H9 (cell line): ENCODE results near the gene RUBCN. TPM values are rescaled to one million over a fixed set of nuclear protein-coding genes. Genes with fewer than 3 reads are reported as not detected.

Experiments used
- DNase-seq: peaks from one replicate; pipeline ENCODE4 v3.0.0-alpha.2; 2017
- H2AFZ ChIP-seq: one replicate; pipeline ENCODE4 v1.6.1; 2013; ENCODE audit warnings: mild to moderate bottlenecking, low read length, control low read depth, moderate library complexity
- H2AK5ac ChIP-seq: 2 replicates; pipeline ENCODE4 v1.6.1; 2013; ENCODE audit warnings: low read length, control low read depth, mixed read lengths; ENCODE audit not compliant: insufficient read length
- H2BK120ac ChIP-seq: one replicate; pipeline ENCODE4 v1.6.1; 2013; ENCODE audit warnings: low read depth, mild to moderate bottlenecking, low read length, control low read depth, inconsistent platforms; ENCODE audit not compliant: poor library complexity, severe bottlenecking
- H2BK12ac ChIP-seq: 2 replicates; pipeline ENCODE4 v1.6.1; 2013; ENCODE audit warnings: low read length, control low read depth, mixed read lengths, low read depth; ENCODE audit not compliant: insufficient read length
- H2BK15ac ChIP-seq: 2 replicates; pipeline ENCODE4 v1.6.1; 2013; ENCODE audit warnings: low read depth, low read length, control low read depth
- H2BK20ac ChIP-seq: one replicate; pipeline ENCODE4 v1.6.1; 2013; ENCODE audit warnings: low read depth, mild to moderate bottlenecking, low read length, control low read depth, inconsistent platforms; ENCODE audit not compliant: poor library complexity, severe bottlenecking
- H2BK5ac ChIP-seq: 2 replicates; pipeline ENCODE4 v1.6.1; 2013; ENCODE audit warnings: low read length, control low read depth, mixed read lengths; ENCODE audit not compliant: insufficient read length
- H3K14ac ChIP-seq: 2 replicates; pipeline ENCODE4 v1.6.1; 2013; ENCODE audit warnings: low read length, control low read depth; ENCODE audit not compliant: insufficient read depth
- H3K18ac ChIP-seq: 2 replicates; pipeline ENCODE4 v1.6.1; 2013; ENCODE audit warnings: low read depth, mild to moderate bottlenecking, mixed read lengths, low read length, control low read depth; ENCODE audit not compliant: insufficient read length
- H3K23ac ChIP-seq: 2 replicates; pipeline ENCODE4 v1.6.1; 2013; ENCODE audit warnings: low read length, control low read depth, mixed read lengths, low read depth; ENCODE audit not compliant: insufficient read length
- H3K23me2 ChIP-seq: 2 replicates; pipeline ENCODE4 v1.6.1; 2013; ENCODE audit warnings: low read depth, mild to moderate bottlenecking, mixed read lengths, low read length, control low read depth; ENCODE audit not compliant: insufficient read length, poor library complexity, severe bottlenecking
- H3K27ac ChIP-seq: 2 replicates; pipeline ENCODE4 v1.5.1; 2013; ENCODE audit warnings: low read length, control low read depth, mixed read lengths, low read depth; ENCODE audit not compliant: insufficient read length
- H3K27me3 ChIP-seq: 2 replicates; pipeline ENCODE4 v1.6.1; 2013; ENCODE audit warnings: low read length, control low read depth, inconsistent platforms; ENCODE audit not compliant: insufficient read depth
- H3K4ac ChIP-seq: 2 replicates; pipeline ENCODE4 v1.6.1; 2013; ENCODE audit warnings: low read depth, mild to moderate bottlenecking, control low read depth, inconsistent platforms, low read length, moderate library complexity
- H3K4me1 ChIP-seq: 2 replicates; pipeline ENCODE4 v1.6.1; 2013; ENCODE audit warnings: low read length, control low read depth, inconsistent platforms; ENCODE audit not compliant: insufficient read depth
- H3K4me2 ChIP-seq: 2 replicates; pipeline ENCODE4 v1.6.1; 2013; ENCODE audit warnings: low read length, control low read depth, mixed read lengths; ENCODE audit not compliant: insufficient read length, insufficient read depth
- H3K56ac ChIP-seq: 2 replicates; pipeline ENCODE4 v1.6.1; 2013; ENCODE audit warnings: low read depth, mild to moderate bottlenecking, mixed read lengths, low read length, control low read depth; ENCODE audit not compliant: insufficient read length
- H3K79me1 ChIP-seq: 2 replicates; pipeline ENCODE4 v1.6.1; 2013; ENCODE audit warnings: low read depth, mild to moderate bottlenecking, moderate library complexity, low read length, control low read depth, inconsistent platforms; ENCODE audit not compliant: insufficient read depth, poor library complexity, severe bottlenecking
- H3K79me2 ChIP-seq: 2 replicates; pipeline ENCODE4 v1.6.1; 2013; ENCODE audit warnings: low read length, control low read depth, inconsistent platforms; ENCODE audit not compliant: insufficient read depth
- H3K9ac ChIP-seq: 2 replicates; pipeline ENCODE4 v1.6.1; 2013; ENCODE audit warnings: low read length, control low read depth, mixed read lengths; ENCODE audit not compliant: insufficient read length; ENCODE audit errors: extremely low read depth
- H3K9me3 ChIP-seq: one replicate; pipeline ENCODE4 v1.6.1; 2013; ENCODE audit warnings: low read depth, low read length, inconsistent platforms; ENCODE audit not compliant: control insufficient read depth
- H3T11ph ChIP-seq: one replicate; pipeline ENCODE4 v1.6.1; 2013; ENCODE audit warnings: mild to moderate bottlenecking, low read length, control low read depth, inconsistent platforms
- H4K20me1 ChIP-seq: one replicate; pipeline ENCODE4 v1.6.1; 2013; ENCODE audit not compliant: control insufficient read depth, insufficient read length, insufficient read depth
- H4K5ac ChIP-seq: 2 replicates; pipeline ENCODE4 v1.6.1; 2013; ENCODE audit warnings: low read depth, mild to moderate bottlenecking, mixed read lengths, low read length, control low read depth; ENCODE audit not compliant: insufficient read length
- H4K8ac ChIP-seq: replicated peaks from 2 replicates; pipeline ENCODE4 v1.6.1; 2013; ENCODE audit warnings: low read length, control low read depth, mixed read lengths, low read depth; ENCODE audit not compliant: insufficient read length
- H4K91ac ChIP-seq: 2 replicates; pipeline ENCODE4 v1.6.1; 2013; ENCODE audit warnings: low read depth, mild to moderate bottlenecking, moderate library complexity, mixed read lengths, low read length, control low read depth; ENCODE audit not compliant: insufficient read length
- H3K27ac Mint-ChIP-seq, 3 experiments: 2 replicates in 2 of 3; 3 replicates in 1 of 3; pipeline ENCODE4 v1.8.0; 2020 to 2021; ENCODE audit warnings: mixed read lengths in 3 of 3, mild to moderate bottlenecking in 1 of 3, moderate library complexity in 1 of 3
- H3K27me3 Mint-ChIP-seq: 2 replicates; pipeline ENCODE4 v1.8.0; 2021; ENCODE audit warnings: low read depth, mild to moderate bottlenecking, moderate library complexity, mixed read lengths
- H3K36me3 Mint-ChIP-seq, 3 experiments: 2 replicates in 2 of 3; 3 replicates in 1 of 3; pipeline ENCODE4 v1.8.0; 2020 to 2021; ENCODE audit warnings: low read depth in 3 of 3, mixed read lengths in 3 of 3; ENCODE audit not compliant: insufficient read depth in 1 of 3
- H3K4me1 Mint-ChIP-seq, 2 experiments: 2 replicates each; pipeline ENCODE4 v1.8.0; 2020; ENCODE audit warnings: mixed read lengths in 2 of 2
- H3K4me3 Mint-ChIP-seq, 2 experiments: 2 replicates in 1 of 2; 3 replicates in 1 of 2; pipeline ENCODE4 v1.8.0; 2020 to 2021; ENCODE audit warnings: mild to moderate bottlenecking in 2 of 2, mixed read lengths in 2 of 2, moderate library complexity in 1 of 2
- H3K9me3 Mint-ChIP-seq, 2 experiments: 2 replicates in 1 of 2; 3 replicates in 1 of 2; pipeline ENCODE4 v1.8.0; 2020; ENCODE audit warnings: mild to moderate bottlenecking in 2 of 2, mixed read lengths in 2 of 2, moderate library complexity in 1 of 2
- WGBS: extraction: QIAGEN DNeasy Blood & Tissue Kit; methylation state at CpG from one replicate; pipeline ENCODE4 v1.1.7; 2013; ENCODE audit warnings: missing lambda C conversion rate, low lambda C conversion rate, mixed read lengths; ENCODE audit not compliant: insufficient read length; ENCODE audit errors: extremely low coverage; 5-methylcytosine and 5-hydroxymethylcytosine counted together
- total RNA-seq: library from RNA; stranded (reverse); gene quantifications from 2 replicates; pipeline ENCODE4 v1.2.1, GENCODE V29; 2021
- TF ChIP-seq, protein P1 (sequence below): fragments of 200-600 bp; sonication (generic); conservative IDR thresholded peaks from 3 replicates; pipeline ENCODE4 v1.8.0; 2021; ENCODE audit warnings: antibody characterized with exemption, mild to moderate bottlenecking

Gene RUBCN
- total RNA-seq, 1 experiment from 2014 or later: 17.7 TPM

DNA sequence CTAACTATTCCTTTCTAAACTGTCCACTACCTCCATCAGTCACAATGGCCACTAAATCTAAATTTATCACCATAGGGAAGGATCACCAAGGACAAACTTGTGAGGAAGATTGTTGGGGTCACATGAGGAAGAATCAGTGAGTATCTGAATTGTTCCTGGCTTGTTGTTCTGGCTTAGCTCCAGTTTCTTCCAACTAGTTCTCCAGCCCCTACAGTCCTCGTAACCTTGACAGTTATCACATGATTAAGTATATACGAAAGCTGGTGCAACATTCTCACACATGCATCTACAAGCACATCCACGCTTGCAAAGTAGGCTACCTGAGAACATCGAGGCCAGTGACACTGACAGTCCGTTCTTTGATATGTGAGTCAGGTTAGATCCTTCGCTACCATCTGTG, 46.0 kb downstream of the RUBCN start:
- H3K23me2 ChIP-seq: no peaks in the 10 kb centered on the region
- no peak overlapping the region for H3K18ac ChIP-seq
- H4K5ac ChIP-seq: no peak overlapping the region
- H3K9ac ChIP-seq: no peak overlapping the region
- H3K27me3 Mint-ChIP-seq: no peaks in the 10 kb centered on the region
- H3K9me3 ChIP-seq: no peaks in the 10 kb centered on the region
- H2BK15ac ChIP-seq: no peak overlapping the region
- TF ChIP-seq, protein P1, sequence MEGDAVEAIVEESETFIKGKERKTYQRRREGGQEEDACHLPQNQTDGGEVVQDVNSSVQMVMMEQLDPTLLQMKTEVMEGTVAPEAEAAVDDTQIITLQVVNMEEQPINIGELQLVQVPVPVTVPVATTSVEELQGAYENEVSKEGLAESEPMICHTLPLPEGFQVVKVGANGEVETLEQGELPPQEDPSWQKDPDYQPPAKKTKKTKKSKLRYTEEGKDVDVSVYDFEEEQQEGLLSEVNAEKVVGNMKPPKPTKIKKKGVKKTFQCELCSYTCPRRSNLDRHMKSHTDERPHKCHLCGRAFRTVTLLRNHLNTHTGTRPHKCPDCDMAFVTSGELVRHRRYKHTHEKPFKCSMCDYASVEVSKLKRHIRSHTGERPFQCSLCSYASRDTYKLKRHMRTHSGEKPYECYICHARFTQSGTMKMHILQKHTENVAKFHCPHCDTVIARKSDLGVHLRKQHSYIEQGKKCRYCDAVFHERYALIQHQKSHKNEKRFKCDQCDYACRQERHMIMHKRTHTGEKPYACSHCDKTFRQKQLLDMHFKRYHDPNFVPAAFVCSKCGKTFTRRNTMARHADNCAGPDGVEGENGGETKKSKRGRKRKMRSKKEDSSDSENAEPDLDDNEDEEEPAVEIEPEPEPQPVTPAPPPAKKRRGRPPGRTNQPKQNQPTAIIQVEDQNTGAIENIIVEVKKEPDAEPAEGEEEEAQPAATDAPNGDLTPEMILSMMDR: no peak
- no peaks in the 10 kb centered on the region for H4K20me1 ChIP-seq
- H3K4me3 Mint-ChIP-seq: no peak overlapping the region
- no peak overlapping the region for H3K4me2 ChIP-seq
- no peak overlapping the region for H2BK12ac ChIP-seq
- no peaks in the 10 kb centered on the region for H3K79me2 ChIP-seq
- no peak overlapping the region for H3K14ac ChIP-seq
- peaks cover 11 to 43% (median 20%) of the 10 kb centered on the region in 3 experiments; a peak in 5 of 7 replicates for H3K36me3 Mint-ChIP-seq
- H3K27me3 ChIP-seq: no peaks in the 10 kb centered on the region
- no peaks in the 10 kb centered on the region for H3K9me3 Mint-ChIP-seq
- no peaks in the 10 kb centered on the region for H3K79me1 ChIP-seq
- H2BK120ac ChIP-seq: no peak overlapping the region
- no CpG with 5 or more reads among the region's 6 CpGs for WGBS
- H3K27ac ChIP-seq: no peak overlapping the region
- no peak overlapping the region for H3K4ac ChIP-seq
- H2BK20ac ChIP-seq: no peak overlapping the region
- no peak overlapping the region for H2AK5ac ChIP-seq
- no peak overlapping the region for H3K23ac ChIP-seq
- peaks cover 4 to 10% of the 10 kb centered on the region in 2 experiments; a peak in 2 of 4 replicates for H3K4me1 Mint-ChIP-seq
- H4K91ac ChIP-seq: no peak overlapping the region
- H3K56ac ChIP-seq: no peak overlapping the region
- no peak overlapping the region for H3T11ph ChIP-seq
- no peak overlapping the region for H2AFZ ChIP-seq
- no peak overlapping the region for H4K8ac ChIP-seq
- no peak overlapping the region for H2BK5ac ChIP-seq
- H3K27ac Mint-ChIP-seq: no peak overlapping the region
- H3K4me1 ChIP-seq: peaks cover 3% of the 10 kb centered on the region; the same call in 1 of the 2 replicates
- no peak for DNase-seq
